ENCODE measurements around the gene RB1.

GRCh38 chr13:48424212-48424611, 120.7 kb downstream of the RB1 start:
- TF ChIP-seq EZH2 (IDR thresholded peaks at IDR 0.05; ENCODE audit: insufficient read depth, poor library complexity, severe bottlenecking) (no peak), EZH2phosphoT487 (IDR thresholded peaks at IDR 0.05; ENCODE audit: insufficient read depth, low read depth) (no peak)
